A549 (cell line): ENCODE data around the gene FLYWCH1. TPM values are rescaled to one million over a fixed set of nuclear protein-coding genes. Genes with fewer than 3 reads are reported as not detected.

Experiments used
- BCL3 ChIP-seq: fragments of >200 bp; sonication (Bioruptor Twin); formaldehyde crosslinking; IDR thresholded peaks from 3 replicates; pipeline ENCODE4 v1.6.1; 2016
- CEBPB ChIP-seq, 2 experiments: fragments of >200 bp in 1 of 2; sonication (Bioruptor Twin) in 1 of 2; formaldehyde crosslinking in 1 of 2; IDR thresholded peaks; 2 replicates each; pipeline ENCODE4 v1.6.1; 2012 to 2016
- E2F6 ChIP-seq: IDR thresholded peaks from 2 replicates; pipeline ENCODE4 v1.6.1; 2012; ENCODE audit warnings: low read depth, borderline replicate concordance
- EHMT2 ChIP-seq: fragments of 200-600 bp; sonication (generic); IDR thresholded peaks from 2 replicates; pipeline ENCODE4 v1.6.1; 2016; ENCODE audit warnings: antibody characterized with exemption, low read depth, mild to moderate bottlenecking, moderate library complexity
- ELK1 ChIP-seq: fragments of 150-350 bp; IDR thresholded peaks from 2 replicates; pipeline ENCODE4 v1.6.1; 2014; ENCODE audit warnings: low read depth, mild to moderate bottlenecking, low read length
- ESRRA ChIP-seq: fragments of 150-350 bp; IDR thresholded peaks from 2 replicates; pipeline ENCODE4 v1.6.1; 2014; ENCODE audit warnings: mild to moderate bottlenecking, low read length, borderline replicate concordance
- FOXS1 ChIP-seq: fragments of 250-450 bp; sonication (Bioruptor Pico); IDR thresholded peaks from 2 replicates; pipeline ENCODE4 v1.5.0; 2020; ENCODE audit warnings: mild to moderate bottlenecking, moderate library complexity
- HEYL ChIP-seq: fragments of 250-450 bp; sonication (Bioruptor Pico); IDR thresholded peaks from 2 replicates; pipeline ENCODE4 v1.8.0; 2021; ENCODE audit warnings: mild to moderate bottlenecking, moderate library complexity
- HMGXB4 ChIP-seq: fragments of 250-450 bp; sonication (Bioruptor Pico); IDR thresholded peaks from 2 replicates; pipeline ENCODE4 v1.5.0; 2021; ENCODE audit warnings: mild to moderate bottlenecking, moderate library complexity, borderline replicate concordance
- HOXB13 ChIP-seq: fragments of 250-450 bp; sonication (Bioruptor Pico); IDR thresholded peaks from 2 replicates; pipeline ENCODE4 v1.5.0; 2020; ENCODE audit warnings: low read depth, mild to moderate bottlenecking, moderate library complexity
- MAFK ChIP-seq: fragments of 450-650 bp; IDR thresholded peaks from 2 replicates; pipeline ENCODE4 v1.6.1; 2014; ENCODE audit not compliant: partially characterized antibody
- MAX ChIP-seq: IDR thresholded peaks from 2 replicates; pipeline ENCODE4 v1.6.1; 2012
- MAZ ChIP-seq: fragments of 150-350 bp; IDR thresholded peaks from 2 replicates; pipeline ENCODE4 v1.6.1; 2014; ENCODE audit warnings: antibody characterized with exemption, low read depth, low read length, borderline replicate concordance
- PHF8 ChIP-seq: fragments of 200-600 bp; sonication (generic); IDR thresholded peaks from 2 replicates; pipeline ENCODE4 v1.6.1; 2016; ENCODE audit warnings: low read depth, mild to moderate bottlenecking, antibody characterized with exemption, moderate library complexity, borderline replicate concordance
- POLR2A ChIP-seq: IDR thresholded peaks from 2 replicates; pipeline ENCODE4 v1.6.1; 2012; ENCODE audit warnings: mild to moderate bottlenecking, low read length
- RAD21 ChIP-seq, 2 experiments: fragments of >200 bp in 1 of 2; sonication (Bioruptor Twin) in 1 of 2; formaldehyde crosslinking in 1 of 2; IDR thresholded peaks in 1 of 2; conservative IDR thresholded peaks in 1 of 2; 2 replicates in 1 of 2; 3 replicates in 1 of 2; pipeline ENCODE4 v1.6.1; 2012 to 2018; ENCODE audit warnings: inconsistent platforms in 1 of 2
- RARB ChIP-seq: fragments of 250-450 bp; sonication (Bioruptor Pico); IDR thresholded peaks from 2 replicates; pipeline ENCODE4 v1.8.0; 2021; ENCODE audit warnings: mild to moderate bottlenecking, moderate library complexity
- REST ChIP-seq: fragments of 200-600 bp; sonication (generic); IDR thresholded peaks from 2 replicates; pipeline ENCODE4 v1.6.1; 2016; ENCODE audit warnings: antibody characterized with exemption, mild to moderate bottlenecking, moderate library complexity
- RNF2 ChIP-seq: fragments of 200-600 bp; sonication (generic); IDR thresholded peaks from 2 replicates; pipeline ENCODE4 v1.6.1; 2016; ENCODE audit warnings: low read depth, mild to moderate bottlenecking, antibody characterized with exemption, moderate library complexity, borderline replicate concordance
- TFCP2L1 ChIP-seq: fragments of 250-450 bp; sonication (Bioruptor Pico); IDR thresholded peaks from 2 replicates; pipeline ENCODE4 v1.5.0; 2021; ENCODE audit warnings: mild to moderate bottlenecking
- ZC3H11A ChIP-seq: fragments of 450-650 bp; IDR thresholded peaks from 2 replicates; pipeline ENCODE4 v1.6.1; 2014; ENCODE audit warnings: antibody characterized with exemption, mild to moderate bottlenecking
- ZFP36 ChIP-seq: fragments of 450-650 bp; IDR thresholded peaks from 2 replicates; pipeline ENCODE4 v1.6.1; 2014; ENCODE audit warnings: borderline replicate concordance; ENCODE audit not compliant: partially characterized antibody
- polyA plus RNA-seq, 4 experiments: library from polyadenylated mRNA; depleted of rRNA in 3 of 4; stranded (reverse); fragments of >200 nt; fragmentation: RNase III in 1 of 4; extraction: RNeasy Plus Mini Kit Qiagen cat#74134 plus additional on column Dnase treatment in 1 of 4; gene quantifications; 2 replicates in 3 of 4; 3 replicates in 1 of 4; pipeline ENCODE4 v1.2.3, GENCODE V29; 2011 to 2017

FLYWCH1 gene
- polyA plus RNA-seq, 2 of the 4 experiments (the other 2 are of a cell fraction) = 9.3 to 22.5 TPM

- no peak for TF ChIP-seq FOXS1 (CRISPR knock-in tag)
- TF ChIP-seq PHF8 = peak; percentile 71
- no peak for TF ChIP-seq ZC3H11A
- no peak for TF ChIP-seq ELK1
- TF ChIP-seq HMGXB4 (CRISPR knock-in tag) = no peak
- peak; percentile 81 for TF ChIP-seq MAX
- TF ChIP-seq CEBPB (IDR thresholded peaks at IDR 0.05) = no peak
- peak; percentile 73 for TF ChIP-seq POLR2A
- 0 out of 2 replicates have a peak, but pooled peaks have one; percentile 10 for TF ChIP-seq MAZ
- TF ChIP-seq RAD21 (conservative IDR thresholded peaks at IDR 0.05 in 1 of 2, IDR thresholded peaks at IDR 0.05 in 1 of 2) = no peak
- no peak for TF ChIP-seq RNF2
- peak; percentile 42; the same call in 1 of the 3 replicates for TF ChIP-seq BCL3
- no peak for TF ChIP-seq TFCP2L1 (CRISPR knock-in tag)
- no peak for TF ChIP-seq ESRRA
- no peak for TF ChIP-seq MAFK
- no peak for TF ChIP-seq ZFP36
- TF ChIP-seq REST = no peak
- TF ChIP-seq E2F6 = 0 out of 2 replicates have a peak, but pooled peaks have one; percentile 14
- TF ChIP-seq RARB (CRISPR knock-in tag) = no peak
- TF ChIP-seq HOXB13 (CRISPR knock-in tag) = peak; percentile 73; the same call in 1 of the 2 replicates
- no peak for TF ChIP-seq EHMT2
- TF ChIP-seq HEYL (CRISPR knock-in tag) = no peak
- TF ChIP-seq, all 56 proteins: peak for 17
Observed at GRCh38 chr16:2911638-2912329, at the start of gene FLYWCH1 (continued).
